ENCODE results near the gene EIF4G3. TPM values are rescaled to one million over a fixed set of nuclear protein-coding genes. Genes with fewer than 3 reads are reported as not detected.

The EIF4G3 gene
- total RNA-seq, 4 donors from 2014 or later: 42.1 to 63.2 (median 43.5) TPM

DNA sequence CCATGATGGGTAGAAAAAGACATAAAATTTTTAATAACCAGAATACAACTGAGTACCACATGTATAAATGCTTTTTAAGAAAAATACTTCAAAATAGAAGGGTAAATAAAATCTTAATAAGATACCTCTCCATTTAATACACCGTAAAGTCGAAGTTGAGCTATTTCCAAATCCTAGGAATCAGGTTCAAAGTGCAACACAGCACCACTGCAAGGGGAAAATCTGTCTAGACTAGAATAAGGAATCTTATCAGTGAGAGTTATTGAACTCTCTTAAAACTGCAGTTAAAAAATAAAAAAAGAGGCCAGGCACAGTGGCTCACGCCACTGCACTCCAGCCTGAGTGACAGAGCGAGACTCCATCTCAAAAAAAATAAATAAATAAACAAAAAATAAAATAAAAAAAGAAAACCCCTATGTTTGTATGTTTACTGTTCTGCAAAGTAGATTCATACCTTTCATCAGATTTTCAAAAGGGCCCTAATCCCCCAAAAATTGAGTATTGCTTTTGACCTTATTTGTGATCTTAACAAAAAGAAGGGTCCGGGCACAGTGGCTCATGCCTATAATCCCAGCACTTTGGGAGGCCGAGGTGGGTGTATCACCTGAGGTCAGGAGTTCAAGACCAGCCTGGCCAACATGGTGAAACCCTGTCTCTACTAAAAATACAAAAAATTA, 109.0 kb downstream of the EIF4G3 start:
- DNase-seq: no peak
- no peak overlapping the region for H3K4me3 ChIP-seq
- TF ChIP-seq CTCF (IDR thresholded peaks at IDR 0.05 in 4 of 5, conservative IDR thresholded peaks at IDR 0.05 in 1 of 5): no peak
- no peak for TF ChIP-seq POLR2A (IDR thresholded peaks at IDR 0.05)
- peaks cover 8 to 25% of the 10 kb centered on the region in 2 donors for H3K4me1 ChIP-seq
- ATAC-seq: no peak
- intact Hi-C loops (cut with DNase I; ENCODE audit: low total_unique reads): no loop called here
- in situ Hi-C loops (cut with MboI; ENCODE audit: low sequenced_read_pairs in 4 of 4): no loop called here
- no peak overlapping the region for H3K27ac ChIP-seq
- H3K36me3 ChIP-seq: no peaks in the 10 kb centered on the region
- no peaks in the 10 kb centered on the region for H3K9me3 ChIP-seq
- H3K27me3 ChIP-seq: no peaks in the 10 kb centered on the region

DNA sequence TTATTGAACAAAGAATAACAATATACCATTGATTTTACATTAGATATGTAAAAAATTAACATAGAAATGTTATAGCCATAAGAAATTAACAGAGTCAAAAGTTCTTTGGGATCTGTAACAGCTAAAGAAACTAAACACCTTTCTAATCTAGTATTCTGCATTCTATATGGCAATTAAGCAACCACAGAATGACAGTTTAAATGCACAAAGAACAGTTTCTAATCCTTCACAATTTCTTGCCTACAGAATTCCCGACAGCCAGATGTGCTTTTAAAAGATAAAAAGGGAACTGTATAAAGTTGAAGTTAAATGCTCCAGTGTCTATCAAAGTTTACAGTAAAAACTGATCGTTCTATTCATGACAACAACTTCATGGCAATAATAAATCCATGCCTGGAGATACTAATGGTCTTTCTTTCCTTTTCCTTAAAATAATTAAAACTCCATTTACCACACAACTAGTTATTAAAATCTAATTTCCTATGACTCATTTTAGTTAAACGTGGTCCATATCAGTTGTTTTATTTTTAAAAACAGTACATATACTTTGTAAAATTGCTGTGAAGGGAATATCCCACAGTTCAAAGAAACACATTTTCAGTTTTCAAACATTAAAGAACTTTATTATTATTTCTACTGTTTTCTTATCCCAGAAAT, 110.2 kb downstream of the EIF4G3 start:
- H3K27ac ChIP-seq: no peak overlapping the region
- no peaks in the 10 kb centered on the region for H3K9me3 ChIP-seq
- no peak overlapping the region for H3K4me3 ChIP-seq
- no peak for TF ChIP-seq POLR2A (IDR thresholded peaks at IDR 0.05)
- intact Hi-C loops (cut with DNase I; ENCODE audit: low total_unique reads) (no loop called here), in situ Hi-C loops (cut with MboI; ENCODE audit: low sequenced_read_pairs in 4 of 4) (no loop called here)
- peaks cover 8 to 21% of the 10 kb centered on the region in 2 donors for H3K4me1 ChIP-seq
- no peak for ATAC-seq
- H3K27me3 ChIP-seq: no peaks in the 10 kb centered on the region
- no peak for DNase-seq
- no peaks in the 10 kb centered on the region for H3K36me3 ChIP-seq

DNA sequence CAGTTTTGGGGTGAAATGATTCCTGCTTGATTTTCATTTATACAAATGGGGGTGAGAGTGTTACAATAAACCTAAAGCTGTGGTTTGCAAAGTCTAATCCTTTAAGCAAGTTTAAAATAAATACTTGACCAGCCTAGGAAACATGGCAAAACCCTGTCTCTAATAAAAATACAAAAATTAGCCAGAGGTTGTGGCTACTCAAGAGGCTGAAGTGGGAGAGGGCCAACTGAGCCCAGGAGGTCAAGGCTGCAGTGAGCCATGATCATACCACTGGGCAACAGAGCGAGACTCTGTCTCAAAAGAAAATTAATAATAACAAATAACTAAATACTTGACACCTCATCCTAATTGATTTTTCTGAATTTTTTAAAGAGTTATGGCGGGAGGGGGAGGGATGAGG, 110.8 kb downstream of the EIF4G3 start:
- no peak overlapping the region for H3K27ac ChIP-seq
- TF ChIP-seq POLR2A (IDR thresholded peaks at IDR 0.05) (no peak), CTCF (IDR thresholded peaks at IDR 0.05 in 4 of 5, conservative IDR thresholded peaks at IDR 0.05 in 1 of 5) (no peak)
- H3K4me1 ChIP-seq: peaks cover 8 to 19% of the 10 kb centered on the region in 2 donors
- in situ Hi-C loops (cut with MboI; ENCODE audit: low sequenced_read_pairs in 4 of 4): no loop called here
- no peaks in the 10 kb centered on the region for H3K9me3 ChIP-seq
- no peaks in the 10 kb centered on the region for H3K27me3 ChIP-seq
- intact Hi-C loops (cut with DNase I; ENCODE audit: low total_unique reads): no loop called here
- no peaks in the 10 kb centered on the region for H3K36me3 ChIP-seq
- no peak for ATAC-seq
- no peak overlapping the region for H3K4me3 ChIP-seq
- DNase-seq: no peak

GRCh38 chr1:21064057-21064456, 112.6 kb downstream of the EIF4G3 start:
- Histone ChIP-seq H3K9me3 (no peaks in the 10 kb centered on the region), H3K36me3 (no peaks in the 10 kb centered on the region), H3K27ac (no peak overlapping the region), H3K27me3 (no peaks in the 10 kb centered on the region), H3K4me3 (no peak overlapping the region), H3K4me1 (peaks cover 9 to 22% of the 10 kb centered on the region in 2 donors)
- in situ Hi-C loops (cut with MboI; ENCODE audit: low sequenced_read_pairs in 4 of 4): no loop called here
- TF ChIP-seq POLR2A (IDR thresholded peaks at IDR 0.05) (no peak), CTCF (IDR thresholded peaks at IDR 0.05 in 4 of 5, conservative IDR thresholded peaks at IDR 0.05 in 1 of 5) (no peak)
- intact Hi-C loops (cut with DNase I; ENCODE audit: low total_unique reads): no loop called here
- no peak for ATAC-seq
- no peak for DNase-seq

- ATAC-seq (peak in 1 of 2 donors; percentile 18), DNase-seq (no peak)
- intact Hi-C loops (cut with DNase I; ENCODE audit: low total_unique reads): no loop called here
- no peak for TF ChIP-seq CTCF (IDR thresholded peaks at IDR 0.05 in 4 of 5, conservative IDR thresholded peaks at IDR 0.05 in 1 of 5)
- no peak for TF ChIP-seq POLR2A (IDR thresholded peaks at IDR 0.05)
- Histone ChIP-seq H3K36me3 (no peaks in the 10 kb centered on the region), H3K4me3 (no peak overlapping the region), H3K27me3 (no peaks in the 10 kb centered on the region), H3K27ac (no peak overlapping the region), H3K4me1 (peaks cover 4 to 16% of the 10 kb centered on the region in 2 donors), H3K9me3 (no peaks in the 10 kb centered on the region)
- in situ Hi-C loops (cut with MboI; ENCODE audit: low sequenced_read_pairs in 4 of 4): no loop called here
These were observed 116.2 kb downstream of the EIF4G3 start for GRCh38 chr1:21060523-21060922.

All from gastrocnemius medialis (tissue), 4 donors.